Occipital lobe (tissue), 2 donors: ENCODE measurements around the gene IGF2. TPM values are rescaled to one million over a fixed set of nuclear protein-coding genes. Genes with fewer than 3 reads are reported as not detected.
"Not testable (repeated sequence)": the region's sequence is repeated elsewhere in the genome, so short reads cannot be mapped to it uniquely, and the experiment has no call there.

ENCODE experiments used
- DNase-seq: peaks from one replicate; lab custom pipeline; 2025; lab: John Stamatoyannopoulos, UW
- total RNA-seq: library from RNA; depleted of rRNA; stranded (reverse); fragments of >200 nt; gene quantifications from one replicate; pipeline ENCODE4 v1.2.3, GENCODE V29; 2014

The IGF2 gene
- total RNA-seq, result 25.6 TPM

GRCh38 chr11:2139123-2139521 is at the start of gene IGF2:
Gene IGF2 (minus strand): TSS chr11:2139389. CDS start chr11:2135523, 3,866 bp downstream.
- no peak for DNase-seq

- DNase-seq, result no peak
Measured at GRCh38 chr11:2188745-2189144, 49.6 kb upstream of the IGF2 start.

GRCh38 chr11:2187280-2187707 is 48.1 kb upstream of the IGF2 start:
- no peak for DNase-seq

GRCh38 chr11:2186669-2187279 is 47.6 kb upstream of the IGF2 start:
- no peak for DNase-seq

- no peak for DNase-seq
Measured at GRCh38 chr11:2185324-2186085, 46.3 kb upstream of the IGF2 start.

- no peak for DNase-seq
Measured at GRCh38 chr11:2182692-2183474, 43.7 kb upstream of the IGF2 start.

GRCh38 chr11:2182075-2182474 is 42.9 kb upstream of the IGF2 start:
- DNase-seq, result no peak

- no peak for DNase-seq
Measured at GRCh38 chr11:2180789-2181370, 41.7 kb upstream of the IGF2 start.

- no peak for DNase-seq
Measured at GRCh38 chr11:2180347-2180746, 41.2 kb upstream of the IGF2 start.

GRCh38 chr11:2179516-2179915 is 40.3 kb upstream of the IGF2 start:
- DNase-seq, result no peak

- no peak for DNase-seq
Measured at GRCh38 chr11:2178906-2179494, 39.8 kb upstream of the IGF2 start.

GRCh38 chr11:2178055-2178773 is 39.0 kb upstream of the IGF2 start:
- not testable (repeated sequence) for DNase-seq

GRCh38 chr11:2177076-2177475 is 37.9 kb upstream of the IGF2 start:
- no peak for DNase-seq

- no peak for DNase-seq
Measured at GRCh38 chr11:2176389-2176900, 37.3 kb upstream of the IGF2 start.

- no peak for DNase-seq
Measured at GRCh38 chr11:2175659-2176058, 36.5 kb upstream of the IGF2 start.

- DNase-seq, result no peak
Measured at GRCh38 chr11:2174361-2174760, 35.2 kb upstream of the IGF2 start.

GRCh38 chr11:2173761-2174160 is 34.6 kb upstream of the IGF2 start:
- DNase-seq, result no peak

GRCh38 chr11:2173150-2173693 is 34.0 kb upstream of the IGF2 start:
- no peak for DNase-seq

GRCh38 chr11:2172676-2173075 is 33.5 kb upstream of the IGF2 start:
- DNase-seq, result no peak

- DNase-seq, result no peak
Measured at GRCh38 chr11:2171591-2172003, 32.4 kb upstream of the IGF2 start, which contains the start of gene TH. Gene TH (minus strand): TSS chr11:2171815. CDS start chr11:2171786, 29 bp downstream.
